HG03045 (cell line): ENCODE data around the gene KIAA0825.

ENCODE experiments used
- ATAC-seq: cut with Tn5 transposase; IDR thresholded peaks from one replicate; pipeline ENCODE4 v1.9.1; 2021; ENCODE audit warnings: mild to moderate bottlenecking, moderate library complexity; ENCODE audit not compliant: unreplicated experiment

Gene KIAA0825, protein sequence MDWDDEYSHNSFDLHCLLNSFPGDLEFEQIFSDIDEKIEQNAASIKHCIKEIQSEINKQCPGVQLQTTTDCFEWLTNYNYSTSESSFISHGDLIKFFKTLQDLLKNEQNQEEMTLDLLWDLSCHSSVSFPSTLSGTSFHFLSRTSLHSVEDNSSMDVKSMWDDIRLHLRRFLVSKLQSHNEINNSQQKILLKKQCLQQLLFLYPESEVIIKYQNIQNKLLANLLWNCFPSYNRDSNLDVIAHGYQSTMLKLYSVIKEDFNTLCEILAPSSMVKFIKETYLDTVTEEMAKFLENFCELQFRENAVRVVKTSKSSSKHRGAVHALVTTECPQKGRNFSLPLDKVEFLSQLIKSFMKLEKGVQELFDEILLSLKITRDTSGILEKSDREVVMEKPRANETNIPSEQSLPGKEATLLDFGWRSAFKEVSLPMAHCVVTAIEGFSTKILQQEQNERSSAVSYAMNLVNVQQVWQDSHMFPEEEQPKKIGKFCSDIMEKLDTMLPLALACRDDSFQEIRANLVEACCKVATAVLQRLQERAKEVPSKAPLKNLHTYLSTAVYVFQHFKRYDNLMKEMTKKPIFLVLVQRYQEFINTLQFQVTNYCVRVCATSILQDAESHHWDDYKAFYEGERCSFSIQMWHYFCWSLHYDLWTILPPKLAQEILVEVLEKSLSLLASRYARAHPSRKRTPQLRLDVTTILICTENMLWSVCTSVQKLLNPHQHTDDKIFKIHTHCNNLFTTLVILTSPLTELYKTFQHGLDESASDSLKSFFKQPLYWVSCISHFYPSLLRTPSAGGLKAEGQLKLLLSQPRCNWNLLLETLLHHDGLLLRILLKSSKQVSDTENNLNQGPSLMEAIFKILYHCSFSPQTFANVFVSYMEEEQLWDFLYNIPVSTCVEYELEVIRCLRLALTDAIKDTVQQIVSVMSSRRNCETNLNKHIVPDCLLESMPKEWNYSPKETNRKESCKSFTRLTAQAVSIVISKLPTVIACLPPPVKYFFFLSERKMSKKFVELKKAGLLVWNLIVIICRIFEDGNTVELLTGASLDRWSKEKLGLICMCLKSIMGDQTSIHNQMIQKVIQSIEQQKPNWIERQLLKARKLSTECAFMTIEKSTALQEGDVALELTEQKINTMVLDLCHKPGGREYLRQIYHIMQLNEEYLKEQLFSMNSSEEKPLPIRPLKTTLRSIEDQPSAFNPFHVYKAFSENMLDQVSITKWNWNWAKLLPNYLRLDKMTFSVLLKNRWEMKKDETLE (N-terminal part only)

DNA sequence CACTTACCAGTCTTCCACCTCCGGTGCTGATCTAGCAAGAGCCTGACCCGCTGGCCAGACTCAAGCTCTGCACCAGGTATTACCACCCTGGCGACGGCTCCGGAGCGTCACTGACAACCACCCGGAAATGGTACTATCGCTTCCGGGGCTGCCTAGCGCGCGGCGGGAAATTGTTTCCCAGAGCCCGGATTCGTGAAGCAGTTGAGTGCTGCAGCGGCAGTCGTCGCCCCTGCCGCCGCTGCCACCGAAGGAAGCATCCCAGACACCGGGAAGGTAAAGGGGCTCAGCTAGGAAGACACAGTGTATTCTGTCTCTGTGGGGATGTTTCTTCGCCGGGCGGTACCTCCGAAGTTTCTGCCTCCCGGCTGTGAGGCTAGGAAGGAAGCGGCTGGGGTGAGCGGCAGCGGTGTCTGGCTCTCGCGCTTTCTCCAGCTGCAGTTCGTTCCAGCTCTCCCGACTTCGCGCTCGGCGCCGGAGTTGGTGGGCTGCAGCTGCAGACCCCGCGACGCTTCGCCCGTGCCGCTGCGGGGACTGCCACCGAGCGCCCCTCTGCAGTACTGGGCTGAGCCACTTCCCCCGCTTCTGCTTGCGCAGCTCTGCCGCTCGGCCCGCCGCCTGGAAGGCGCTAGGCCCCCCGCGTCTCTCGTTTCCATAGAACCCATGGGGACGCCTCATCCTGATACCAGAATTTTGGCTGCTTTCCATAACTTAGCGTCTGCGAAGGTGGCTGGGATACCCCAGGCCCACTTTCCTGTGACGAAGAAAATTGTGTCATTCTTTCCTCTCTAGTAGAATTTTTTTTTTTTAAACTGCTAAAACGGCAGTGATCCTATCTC lies at the start of gene KIAA0825, which contains the start of gene SLF1:
KIAA0825 (minus strand) TSS at position 112 of the 836 bp plus-strand sequence. CDS start 81,478 bp downstream, outside the sequence.
SLF1 (plus strand) TSS at position 177 of the 836 bp plus-strand sequence. CDS start 10,142 bp downstream, outside the sequence.
- peak; percentile 98 for ATAC-seq

DNA sequence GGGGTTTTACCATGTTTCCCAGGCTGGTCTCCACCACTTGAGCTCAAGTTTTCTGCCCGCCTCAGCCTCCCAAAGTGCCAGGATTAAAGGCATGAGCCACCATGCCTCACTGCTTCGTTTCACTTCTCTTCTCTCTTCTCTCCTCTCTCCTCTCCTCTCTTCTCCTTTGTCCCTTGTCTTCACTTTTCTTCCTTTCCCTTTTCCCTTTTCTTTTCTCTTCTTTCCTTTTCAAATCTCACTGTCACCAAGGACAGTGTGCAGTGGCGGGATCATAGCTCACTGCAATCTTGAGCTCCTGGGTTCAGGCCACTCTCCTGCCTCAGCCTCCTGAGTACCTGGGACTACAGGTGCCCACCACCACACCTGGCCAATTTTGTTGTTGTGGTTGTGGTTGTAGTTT lies 49.5 kb upstream of the KIAA0825 start:
- no peak for ATAC-seq

DNA sequence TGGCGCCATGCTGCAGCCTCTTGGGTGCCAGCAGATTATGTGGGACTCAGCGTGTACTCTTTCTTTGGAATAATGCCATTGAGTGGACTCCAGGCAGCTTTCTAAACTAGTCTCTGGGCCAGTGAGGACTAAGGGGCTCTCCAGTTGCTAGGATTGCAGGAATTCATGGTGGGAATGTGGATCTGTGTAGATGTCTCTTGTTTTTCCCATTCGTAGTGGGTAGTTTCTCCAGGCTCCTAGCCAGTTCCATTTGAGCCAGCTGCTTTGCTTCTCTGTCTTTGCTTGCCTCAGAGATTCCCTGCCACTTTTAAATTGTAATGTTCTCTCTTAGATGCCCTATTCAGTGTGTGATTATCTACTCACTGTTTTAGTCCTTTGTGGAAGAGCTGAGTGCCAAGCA lies 42.7 kb upstream of the KIAA0825 start:
- no peak for ATAC-seq

DNA sequence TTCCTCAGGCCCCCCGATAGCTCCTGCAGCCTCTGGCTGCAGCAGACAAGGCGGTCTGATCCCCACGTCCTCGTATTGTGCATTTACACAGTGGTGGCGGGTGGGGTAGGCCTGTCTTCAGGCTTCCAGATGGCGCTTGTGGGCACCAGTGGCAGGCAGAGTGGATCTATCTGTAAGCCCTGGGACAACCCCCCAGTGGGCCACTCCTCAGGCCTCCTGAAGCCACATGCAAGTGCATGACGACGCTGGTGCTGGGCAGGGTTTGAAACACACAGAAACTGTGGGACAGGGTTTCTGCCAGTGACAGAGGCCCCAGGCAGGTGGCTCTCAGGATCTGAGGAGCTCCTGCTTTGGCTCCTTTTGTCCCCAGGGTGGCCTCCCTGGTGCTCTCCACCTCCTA lies 42.1 kb upstream of the KIAA0825 start:
- ATAC-seq, result no peak

DNA sequence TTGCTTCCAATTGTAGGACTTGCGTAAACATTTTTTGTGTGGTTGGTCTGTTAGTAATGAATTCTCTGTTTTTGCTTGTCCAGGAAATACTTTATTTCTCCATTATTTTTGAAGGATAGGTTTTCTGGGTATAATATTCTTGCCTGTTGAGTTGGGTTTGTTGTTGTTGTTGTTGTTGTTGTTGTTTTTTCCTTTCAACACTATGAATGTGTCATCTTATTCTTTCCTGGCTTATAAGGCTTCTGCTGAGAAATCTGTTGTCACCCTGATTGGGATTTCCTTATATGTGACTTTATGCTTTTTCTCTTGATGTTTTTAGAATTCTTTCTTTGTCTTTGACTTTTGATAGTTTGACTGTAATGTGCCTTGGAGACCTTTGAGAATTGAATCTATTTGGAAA lies 39.9 kb upstream of the KIAA0825 start:
- no peak for ATAC-seq

DNA sequence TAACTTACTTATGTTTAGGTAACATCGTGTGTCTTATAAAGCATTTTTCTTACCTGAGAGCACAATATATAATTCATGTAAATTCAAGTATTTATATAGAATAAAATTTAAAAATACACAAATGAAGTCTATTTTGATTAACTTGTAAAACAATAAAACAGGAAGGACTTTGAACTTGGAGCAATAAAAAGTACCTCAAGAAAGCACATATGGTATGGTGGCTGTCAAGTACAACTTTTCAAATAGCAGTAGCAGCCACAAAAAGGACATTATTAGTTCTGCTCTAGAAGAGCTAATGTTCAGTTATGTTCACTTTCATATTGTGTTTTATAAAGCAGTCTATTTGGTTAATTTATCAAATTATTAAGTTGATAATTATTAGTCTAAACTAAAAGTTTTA lies 31.5 kb upstream of the KIAA0825 start:
- no peak for ATAC-seq

DNA sequence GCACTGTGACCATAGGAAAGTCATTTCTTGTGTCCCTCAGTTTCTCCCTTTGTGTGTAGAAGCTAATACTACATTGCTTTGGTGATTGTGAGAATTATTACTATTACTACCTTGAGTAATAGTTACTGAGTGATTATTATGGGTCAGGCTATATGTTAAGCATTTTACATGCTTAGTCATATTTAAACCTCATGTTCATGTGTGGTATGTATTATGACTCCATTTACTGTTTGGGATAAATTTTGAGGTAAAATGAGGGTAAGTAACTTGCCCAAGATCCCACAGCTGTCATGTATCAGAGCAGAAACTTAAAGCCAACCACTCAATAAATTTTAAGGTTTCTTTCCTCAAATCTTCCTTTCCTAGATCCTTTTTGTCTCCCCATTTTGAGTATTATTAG lies 28.4 kb upstream of the KIAA0825 start:
- no peak for ATAC-seq

DNA sequence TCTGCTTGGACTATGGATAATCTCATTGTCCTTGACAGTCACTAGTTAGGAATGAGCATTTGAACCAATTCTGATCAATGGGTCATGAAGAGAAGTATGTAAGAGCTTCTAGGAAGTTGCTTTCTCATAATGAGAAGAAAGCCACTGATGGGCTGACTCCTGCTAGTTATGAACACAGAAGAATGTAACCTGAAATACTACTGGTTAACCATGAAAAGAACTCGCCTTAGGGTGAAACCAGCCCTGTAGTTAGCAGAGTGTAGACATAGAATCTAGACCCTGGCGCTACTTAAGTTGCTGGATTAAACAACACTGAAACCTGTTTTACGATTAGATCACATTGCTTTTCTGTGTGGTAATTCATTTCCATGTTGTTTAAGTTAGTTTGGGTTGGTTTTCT lies 26.6 kb upstream of the KIAA0825 start:
- ATAC-seq, result no peak

DNA sequence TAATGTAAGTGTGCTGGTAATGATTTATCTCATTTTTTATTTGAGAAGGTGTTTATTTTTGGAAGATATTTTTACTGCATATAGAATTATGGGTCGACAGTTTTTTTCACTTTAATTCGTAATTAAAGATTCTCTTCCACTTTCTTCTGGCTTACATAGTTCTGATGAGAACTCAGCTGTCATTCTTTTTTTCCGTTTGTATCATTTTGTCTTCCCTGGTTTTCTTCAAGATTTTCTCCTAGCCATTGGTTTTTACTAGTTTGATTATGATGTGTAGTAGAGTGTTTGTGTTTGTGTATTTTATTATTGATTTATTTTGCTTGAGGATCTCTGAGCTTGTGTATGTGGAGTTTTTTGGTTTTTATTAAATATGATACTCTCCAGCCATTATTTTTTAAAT lies 21.8 kb upstream of the KIAA0825 start:
- ATAC-seq, result no peak

DNA sequence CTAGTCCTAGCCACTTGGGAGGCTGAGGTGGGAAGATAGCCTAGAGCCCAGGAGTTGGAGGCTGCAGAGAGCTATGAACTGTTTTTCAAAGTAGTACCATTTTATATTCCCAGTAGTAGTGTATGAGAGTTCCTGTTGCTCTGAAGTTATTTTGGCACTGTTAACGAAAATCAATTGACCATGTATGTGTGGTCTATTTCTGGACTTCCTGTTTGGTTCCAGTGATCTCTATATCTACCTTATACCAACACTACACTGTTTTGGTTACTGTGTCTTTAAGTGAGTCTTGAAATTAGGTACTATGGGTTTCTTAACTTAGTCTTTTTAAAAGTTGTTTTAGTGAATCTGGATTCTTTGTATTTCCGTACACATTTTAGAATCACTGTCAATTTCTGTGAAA lies 13.6 kb upstream of the KIAA0825 start:
- ATAC-seq, result peak; percentile 50

DNA sequence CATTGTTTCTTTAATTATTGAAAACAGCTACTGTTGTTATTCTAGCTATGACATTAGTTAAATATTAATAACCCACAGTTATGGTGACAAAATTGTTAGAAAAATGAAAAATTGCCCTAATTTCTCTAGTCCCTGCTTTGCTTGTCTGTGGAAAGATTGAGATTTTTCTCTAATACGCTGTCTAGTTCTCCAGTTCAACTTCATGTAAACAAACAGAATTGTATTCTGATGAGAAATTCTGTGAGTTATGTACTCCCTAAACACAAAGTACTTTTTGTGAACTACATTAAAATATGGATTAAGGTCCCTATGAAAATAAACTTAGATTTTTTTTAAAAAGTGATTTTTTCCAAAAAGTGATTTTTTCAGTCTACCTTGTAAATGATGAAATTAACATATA lies 8.8 kb upstream of the KIAA0825 start:
- no peak for ATAC-seq

DNA sequence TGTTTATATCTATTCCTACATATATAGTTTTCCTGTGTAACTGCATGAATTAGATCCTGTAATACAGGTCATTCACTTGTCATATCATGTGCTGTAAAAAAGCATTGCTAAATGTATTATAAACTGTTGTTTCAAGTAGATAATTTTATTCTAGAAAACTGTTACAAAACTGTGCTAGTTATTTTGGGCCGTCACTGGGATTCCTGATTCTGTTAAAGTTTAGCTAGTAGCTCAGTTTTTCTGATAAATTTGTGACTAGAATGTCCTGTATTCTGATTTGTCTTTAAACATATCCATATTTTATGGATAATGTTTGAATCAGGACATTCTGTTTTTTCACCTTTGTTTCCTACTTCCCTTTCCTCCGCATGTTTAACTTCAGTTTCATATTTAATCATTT lies 5.5 kb upstream of the KIAA0825 start:
- ATAC-seq, result no peak

DNA sequence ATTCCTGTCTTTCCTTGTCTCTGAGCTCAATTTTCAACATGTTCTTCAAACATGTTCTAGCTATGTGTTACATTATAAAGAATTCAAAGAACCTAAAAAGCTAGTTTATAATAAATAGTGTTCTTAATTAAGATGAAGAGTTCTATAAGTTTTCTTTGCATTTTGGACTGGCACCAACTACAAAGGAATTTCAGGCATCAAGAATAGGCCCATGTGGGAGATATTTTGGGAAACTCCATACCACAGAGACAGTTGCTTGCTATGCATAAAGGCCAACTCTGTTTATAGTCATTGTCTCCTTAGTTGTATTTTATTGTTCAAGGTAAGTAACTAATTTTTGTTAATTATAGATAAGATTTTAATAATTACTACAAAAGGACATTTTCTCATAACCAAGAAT lies 4.6 kb upstream of the KIAA0825 start:
- no peak for ATAC-seq

DNA sequence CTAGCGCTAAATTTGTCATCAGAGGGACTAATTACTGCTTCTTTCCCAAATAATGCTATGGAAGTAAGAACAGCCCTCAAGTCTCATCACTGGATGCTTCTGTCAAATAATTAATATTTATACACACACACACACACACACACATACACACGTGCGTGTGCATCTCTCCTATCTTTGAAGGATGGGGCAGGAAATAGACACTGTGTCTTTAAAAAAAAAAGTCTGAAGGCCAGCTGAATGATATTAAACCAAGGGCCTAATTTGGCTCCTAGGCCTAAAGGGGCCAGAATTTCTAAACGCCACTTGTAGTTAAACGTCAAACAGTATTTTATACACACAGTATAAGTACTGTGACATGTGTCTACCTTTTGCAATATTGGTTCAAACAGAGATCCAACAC lies 3.4 kb upstream of the KIAA0825 start:
- no peak for ATAC-seq

DNA sequence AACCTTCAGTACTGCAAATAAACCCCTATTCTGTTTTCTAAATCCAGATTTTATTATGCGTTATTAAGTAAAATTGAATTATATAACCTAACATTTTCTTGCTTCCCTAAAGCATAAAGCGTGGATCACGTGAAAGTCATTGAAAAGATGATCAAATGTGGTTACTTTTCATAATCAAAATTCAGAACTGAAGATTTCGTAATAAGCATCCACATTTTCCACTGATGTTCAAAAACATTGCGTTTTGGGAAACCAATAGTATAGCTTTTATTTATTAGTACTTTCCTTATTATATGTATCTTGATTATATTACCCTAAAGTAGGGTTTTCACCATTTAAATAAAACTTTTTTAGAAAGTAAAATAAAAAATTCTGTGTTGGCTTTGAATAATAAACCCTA lies 1.9 kb upstream of the KIAA0825 start:
- ATAC-seq, result no peak

DNA sequence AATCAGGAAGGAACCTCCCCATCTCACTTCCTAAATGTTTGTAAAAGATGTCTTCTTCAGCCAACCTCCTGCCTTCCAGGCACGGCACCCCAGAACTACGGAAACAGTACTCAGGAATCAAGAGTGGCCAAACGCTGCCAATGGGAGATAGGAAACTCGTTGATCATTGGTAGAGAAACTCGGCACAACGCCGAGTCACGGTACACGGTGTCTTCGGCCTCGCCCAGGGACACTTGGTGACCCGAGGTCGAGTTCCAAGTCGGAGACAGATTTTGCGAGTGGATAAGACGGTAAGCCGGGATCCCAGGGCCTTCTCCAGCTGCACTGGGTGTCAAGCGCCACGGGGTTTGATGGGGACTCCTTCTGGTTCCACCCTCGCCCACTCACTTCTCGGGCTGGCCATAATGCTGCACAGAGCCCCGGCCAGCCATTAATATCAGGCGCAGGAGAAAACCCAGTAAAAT lies 343 bp downstream of the KIAA0825 start:
- peak; percentile 25 for ATAC-seq

DNA sequence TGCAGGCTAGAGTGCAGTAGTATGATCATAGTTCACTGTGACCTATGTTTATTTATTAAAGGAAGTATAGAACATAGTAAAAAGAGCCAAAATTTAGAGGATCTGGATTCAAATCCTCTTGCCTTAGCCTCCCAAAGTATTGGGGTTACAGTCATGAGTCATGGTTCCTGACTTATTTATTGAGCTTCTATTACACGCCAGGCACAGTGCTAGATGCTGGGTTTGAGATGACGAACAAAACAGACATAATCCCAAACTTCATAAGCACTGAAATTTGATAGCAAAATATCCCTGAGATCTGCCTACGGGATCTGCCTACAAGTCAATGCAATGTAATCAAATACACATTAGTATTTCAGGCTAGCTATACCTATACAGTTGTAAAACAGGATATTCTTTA lies 2.5 kb downstream of the KIAA0825 start:
- ATAC-seq, result no peak

DNA sequence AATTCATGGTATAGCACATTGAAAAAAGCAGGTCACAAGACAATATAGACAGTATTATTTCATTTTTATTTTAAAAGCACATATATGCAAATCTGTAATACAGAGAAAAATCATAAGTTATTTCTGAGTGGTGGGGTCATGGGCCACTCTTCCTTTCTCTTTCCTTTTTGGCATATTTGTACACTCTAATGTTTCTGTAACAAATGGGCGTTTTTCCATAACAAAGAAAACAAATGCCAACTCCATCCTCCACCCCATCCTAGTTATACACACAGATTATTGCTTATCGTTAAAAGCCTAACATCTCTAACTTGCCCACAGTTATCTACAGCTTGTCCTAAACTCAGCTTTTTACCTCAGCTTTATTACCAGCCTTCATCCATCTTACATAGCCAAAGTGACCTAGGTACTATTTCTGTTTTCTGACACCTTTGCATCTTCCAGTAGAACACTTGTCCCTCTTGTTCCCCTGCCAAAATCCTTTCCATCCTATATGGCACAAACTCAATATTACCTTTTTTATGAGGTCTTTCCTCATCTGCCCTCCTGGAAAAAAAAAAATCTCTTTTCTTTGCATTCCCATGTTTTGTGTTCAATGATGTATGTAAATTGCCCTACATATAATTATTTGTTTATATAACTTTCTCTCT lies 4.1 kb downstream of the KIAA0825 start:
- no peak for ATAC-seq

DNA sequence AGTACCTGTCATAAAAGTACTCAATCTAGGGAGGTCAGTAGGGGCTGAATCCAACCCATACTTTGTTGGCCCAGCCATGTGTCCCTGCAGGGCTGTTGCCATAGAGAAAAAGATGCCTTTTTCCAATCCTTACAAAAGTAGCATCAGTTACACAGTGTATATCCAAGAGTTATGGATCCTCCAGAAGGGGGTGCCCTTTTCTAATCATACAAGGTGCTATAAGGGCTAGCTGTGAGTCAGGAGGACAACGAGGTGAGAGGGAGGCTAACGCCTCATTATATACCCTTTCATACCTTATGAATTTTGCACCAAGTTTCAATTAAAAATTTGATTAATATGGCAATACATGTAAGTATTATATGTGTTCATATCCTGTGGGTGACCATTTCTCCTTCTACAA lies 4.8 kb downstream of the KIAA0825 start:
- no peak for ATAC-seq
